CD4-positive, alpha-beta T cell treated with Interleukin-15 for 1 hour (primary cell): ENCODE data around the gene PPP1R3E.
"Not testable (repeated sequence)": the region's sequence is repeated elsewhere in the genome, so short reads cannot be mapped to it uniquely, and the experiment has no call there.

Experiments used
- DNase-seq: peaks from one replicate; pipeline ENCODE4 v3.0.0-alpha.2; 2020

PPP1R3E gene

DNA sequence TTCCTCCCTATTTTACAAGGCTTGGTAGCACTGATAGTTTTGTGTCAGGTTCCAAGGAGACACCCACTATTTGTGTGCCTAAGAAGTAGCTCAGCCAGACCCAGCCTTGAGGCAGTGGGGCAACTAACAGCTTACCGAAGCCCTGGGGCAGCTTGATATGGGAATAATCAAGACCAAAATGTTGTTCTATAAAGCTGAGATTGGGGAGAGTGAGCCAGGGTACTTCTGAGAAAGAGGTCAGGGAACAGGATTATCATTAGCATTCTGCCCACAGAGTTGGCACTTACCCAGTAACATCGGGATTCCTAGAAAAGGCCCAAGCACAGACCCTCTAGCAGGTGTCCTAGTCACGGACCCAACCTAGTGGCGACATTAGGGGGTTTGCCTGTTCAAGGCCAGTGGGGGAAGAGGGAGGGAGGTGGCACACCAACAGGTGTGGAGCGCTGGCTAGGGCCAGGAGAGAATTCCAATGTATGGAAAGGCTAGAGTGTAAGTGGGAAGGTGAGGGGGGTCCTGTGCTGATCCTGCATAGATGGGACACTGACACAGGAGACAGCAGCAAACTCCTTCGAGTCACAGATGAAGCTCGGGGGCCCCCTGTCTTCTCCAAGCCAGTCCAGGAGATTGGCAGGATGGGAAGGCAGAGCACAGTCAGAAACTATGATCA is 4.9 kb downstream of the PPP1R3E start:
- no peak for DNase-seq

- DNase-seq = no peak
Observed at GRCh38 chr14:23297096-23297495, 5.6 kb downstream of the PPP1R3E start.

GRCh38 chr14:23296012-23296777 is 6.5 kb downstream of the PPP1R3E start:
- no peak for DNase-seq

DNA sequence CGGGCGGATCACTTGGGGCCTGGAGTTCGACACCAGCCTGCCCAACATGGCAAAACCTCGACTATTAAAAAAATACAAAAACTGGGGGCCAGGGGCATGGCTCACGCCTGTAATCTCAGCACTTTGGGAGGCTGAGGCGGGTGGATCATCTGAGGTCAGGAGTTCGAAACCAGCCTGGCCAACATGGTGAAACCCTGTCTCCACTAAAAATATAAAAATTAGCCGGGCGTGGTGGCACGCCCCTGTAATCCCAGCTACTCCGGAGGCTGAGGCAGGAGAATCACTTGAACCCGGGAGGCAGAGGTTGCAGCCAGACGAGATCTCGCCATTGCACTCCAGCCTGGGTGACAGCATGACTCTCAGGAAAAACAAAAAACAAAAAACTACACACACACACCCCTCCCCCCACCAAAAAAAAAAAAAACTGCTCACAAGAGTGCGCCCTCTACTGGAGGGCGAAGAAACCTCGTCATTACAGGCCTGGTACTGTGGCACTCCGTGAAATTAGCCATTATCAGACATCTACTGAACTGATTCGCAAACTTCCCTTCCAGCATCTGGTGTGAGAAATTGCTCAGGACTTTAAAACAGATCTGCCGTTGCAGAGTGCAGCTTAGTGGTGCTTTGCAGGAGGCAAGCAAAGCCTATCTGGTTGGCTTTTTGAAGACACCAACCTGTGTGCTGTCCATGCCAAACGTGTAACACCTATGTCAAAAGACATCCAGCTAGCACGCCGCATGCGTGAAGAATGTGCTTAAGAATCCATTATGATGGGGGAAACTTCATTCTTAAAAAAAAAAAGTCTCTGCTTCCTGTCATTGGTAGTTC is 7.7 kb downstream of the PPP1R3E start:
- peak; percentile 52 for DNase-seq

- DNase-seq = no peak
Observed at GRCh38 chr14:23286902-23287479, 15.7 kb downstream of the PPP1R3E start.

- DNase-seq = peak; percentile 96
Observed at GRCh38 chr14:23286020-23286901, 16.4 kb downstream of the PPP1R3E start, which contains the start of gene HOMEZ. TSS of gene HOMEZ (minus strand) at chr14:23286132. CDS start at chr14:23285952, 180 bp downstream.

GRCh38 chr14:23285530-23286019 is 17.1 kb downstream of the PPP1R3E start:
- no peak for DNase-seq

- no peak for DNase-seq
Observed at GRCh38 chr14:23284654-23285529, 17.8 kb downstream of the PPP1R3E start.

- no peak for DNase-seq
Observed at GRCh38 chr14:23281247-23281646, 21.4 kb downstream of the PPP1R3E start.

DNA sequence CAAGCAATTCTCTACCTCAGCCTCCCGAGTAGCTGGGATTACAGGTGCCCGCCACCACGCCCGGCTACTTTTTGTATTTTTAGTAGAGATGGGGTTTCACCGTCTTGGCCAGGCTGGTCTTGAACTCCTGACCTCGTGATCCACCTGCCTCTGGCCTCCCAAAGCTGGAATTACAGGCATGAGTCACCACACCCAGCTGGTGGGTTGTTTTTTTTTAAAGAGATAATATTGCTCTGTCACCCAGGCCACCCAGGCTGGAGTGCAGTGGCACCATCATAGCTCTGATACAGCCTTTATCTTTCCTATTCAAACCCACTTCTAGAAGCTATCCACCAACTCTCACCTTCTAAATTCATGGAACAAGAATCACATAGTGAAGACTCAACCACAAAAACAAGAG is 24.7 kb downstream of the PPP1R3E start:
- DNase-seq = not testable (repeated sequence)

DNA sequence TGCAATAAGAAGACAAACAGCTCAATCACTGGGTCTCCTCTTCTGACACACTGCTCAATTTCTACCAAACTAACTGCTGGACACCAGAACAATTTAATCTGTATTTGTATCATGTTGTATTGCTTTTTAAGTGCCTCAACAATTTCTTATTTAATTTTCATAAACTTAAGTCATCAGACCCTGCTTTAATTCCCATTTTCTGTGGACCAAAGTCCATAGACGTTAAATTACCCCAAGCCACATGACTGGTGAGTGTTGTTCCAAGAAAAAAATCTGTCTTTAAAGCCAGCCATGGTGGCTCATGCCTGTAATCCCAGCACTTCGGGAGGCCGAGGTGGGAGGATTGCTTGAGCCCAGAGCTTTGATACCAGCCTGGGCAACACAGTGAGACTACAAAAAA is 25.5 kb downstream of the PPP1R3E start:
- DNase-seq = no peak

- no peak for DNase-seq
Observed at GRCh38 chr14:23275412-23275811, 27.2 kb downstream of the PPP1R3E start.

DNA sequence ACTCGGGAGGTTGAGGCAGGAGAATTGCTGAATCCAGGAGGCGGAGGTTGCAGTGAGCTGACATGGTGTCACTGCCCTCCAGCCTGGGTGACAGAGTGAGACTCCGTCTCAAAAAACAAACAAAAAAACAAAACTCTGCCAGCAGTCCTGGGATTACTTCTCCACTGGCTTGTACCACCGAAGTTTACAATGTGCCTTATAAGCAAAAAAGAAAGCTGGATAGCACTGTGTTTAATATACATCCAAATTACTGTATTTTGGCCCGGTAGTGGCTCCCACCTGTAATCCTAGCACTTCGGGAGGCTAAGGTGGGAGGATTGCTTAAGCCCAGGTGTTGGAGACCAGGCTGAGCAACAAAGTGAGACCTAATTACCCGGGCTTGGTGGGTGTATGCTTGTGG is 33.5 kb downstream of the PPP1R3E start:
- DNase-seq = no peak

- DNase-seq = not testable (repeated sequence)
Observed at GRCh38 chr14:23260849-23261248, 41.8 kb downstream of the PPP1R3E start.

DNA sequence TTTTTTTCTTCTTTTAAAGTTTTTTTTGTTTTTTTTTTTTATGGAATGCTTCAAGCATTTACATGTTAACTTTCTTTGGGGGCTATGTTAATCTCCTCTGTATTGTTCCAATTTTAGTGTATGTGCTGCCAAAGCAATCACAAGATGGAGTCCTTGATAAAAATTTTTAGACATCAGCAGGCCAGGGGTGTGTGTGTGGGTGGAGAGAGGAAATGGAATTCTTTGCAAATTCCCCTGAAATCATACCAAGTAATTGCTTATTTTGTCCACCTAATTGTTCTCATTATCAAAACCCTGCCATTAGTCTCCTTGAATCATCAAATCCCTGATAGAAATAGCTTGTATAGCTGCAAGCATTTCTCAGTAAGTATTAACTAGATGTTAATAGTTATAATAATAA is 43.2 kb downstream of the PPP1R3E start:
- no peak for DNase-seq

GRCh38 chr14:23258256-23258655 is 44.4 kb downstream of the PPP1R3E start:
- DNase-seq = no peak

- no peak for DNase-seq
Observed at GRCh38 chr14:23252420-23253333, 50.0 kb downstream of the PPP1R3E start.

DNA sequence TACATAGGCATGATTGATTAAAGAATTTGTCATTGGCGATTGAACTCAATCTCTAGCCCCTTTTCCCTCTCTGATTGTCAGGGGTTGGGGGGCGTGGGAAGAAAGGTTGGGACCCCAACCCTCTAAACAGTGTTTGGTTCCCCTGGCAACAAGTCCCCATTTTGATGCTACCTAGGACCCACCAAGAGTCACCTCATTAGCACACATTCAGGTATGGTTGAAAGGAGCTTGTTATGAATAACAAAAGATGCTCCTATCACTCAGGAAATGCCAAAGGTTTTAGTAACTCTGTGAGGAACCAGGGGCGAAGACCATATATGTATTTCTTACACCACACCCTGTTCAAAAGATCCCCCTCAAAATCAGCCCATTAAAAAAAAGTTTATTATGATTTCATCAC is 50.7 kb downstream of the PPP1R3E start:
- no peak for DNase-seq

DNA sequence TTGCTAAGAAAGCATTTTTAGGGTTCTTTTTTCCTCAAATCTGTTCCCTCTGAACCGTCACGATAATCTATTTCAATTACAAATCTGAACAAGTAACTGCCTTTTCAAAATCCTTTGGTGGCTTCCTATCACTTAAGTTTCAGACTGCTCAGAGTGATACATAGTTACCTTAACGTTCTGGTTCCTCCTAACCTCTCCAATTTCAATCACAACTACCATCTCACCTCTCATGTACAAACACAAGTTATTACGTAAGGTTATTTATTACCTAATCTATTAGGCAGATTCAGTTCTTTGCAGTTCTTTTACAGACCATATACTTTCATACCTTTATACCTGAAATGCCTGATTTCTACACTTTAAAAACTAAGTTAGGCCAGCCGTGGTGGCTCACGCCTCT is 52.8 kb downstream of the PPP1R3E start:
- no peak for DNase-seq

DNA sequence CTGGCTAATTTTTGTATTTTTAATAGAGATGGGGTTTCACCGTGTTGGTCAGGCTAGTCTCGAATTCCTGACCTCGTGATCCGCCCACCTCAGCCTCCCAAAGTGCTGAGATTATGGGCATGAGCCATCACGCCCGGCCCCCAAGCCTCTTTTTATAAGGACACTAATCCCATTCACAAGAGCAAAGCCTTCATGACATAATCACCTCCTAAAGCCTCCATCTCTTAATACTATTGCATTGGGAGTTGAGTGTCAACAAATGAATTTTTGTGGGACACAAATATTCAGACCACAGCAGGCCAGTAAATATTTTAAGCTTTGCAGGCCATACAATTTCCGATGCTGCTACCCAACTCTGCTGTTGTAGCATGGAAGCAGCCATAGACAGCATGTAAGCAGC is 54.1 kb downstream of the PPP1R3E start:
- no peak for DNase-seq
